ENCODE data around the gene GPSM1.

Gene GPSM1

GRCh38 chr9:136381966-136382513 lies 54.7 kb downstream of the GPSM1 start:
- Histone ChIP-seq H2AFZ (ENCODE audit: low read depth, low read length) (no peak overlapping the region), H3K4me1 (ENCODE audit: insufficient read depth, low read length) (peaks cover 13% of the 10 kb centered on the region), H3K27me3 (ENCODE audit: insufficient read depth, low read length, poor library complexity) (no peaks in the 10 kb centered on the region), H3K4me2 (ENCODE audit: insufficient read depth, low read length) (no peak overlapping the region), H3K9ac (ENCODE audit: low read depth, low read length) (no peak overlapping the region), H3K27ac (ENCODE audit: low read length) (no peak overlapping the region), H3K9me3 (ENCODE audit: insufficient read depth, low read length, severe bottlenecking) (no peaks in the 10 kb centered on the region), H3K79me2 (ENCODE audit: insufficient read depth, low read length) (no peaks in the 10 kb centered on the region), H3K4me3 (ENCODE audit: low read depth in 1 of 2, low read length in 2 of 2) (no peak overlapping the region), H4K20me1 (ENCODE audit: insufficient read depth, low read length) (peaks cover 21% of the 10 kb centered on the region; the same call in 1 of the 2 replicates), H3K36me3 (ENCODE audit: insufficient read depth, low read length) (peaks cover 56% of the 10 kb centered on the region)
- ATAC-seq (ENCODE audit: insufficient read depth, low read depth) (no peak), DNase-seq (no peak)
- no peak for TF ChIP-seq EZH2 (IDR thresholded peaks at IDR 0.05; ENCODE audit: borderline replicate concordance, low read depth, low read length, severe bottlenecking)
- TF ChIP-seq CTCF (IDR thresholded peaks at IDR 0.05; ENCODE audit: borderline replicate concordance, extremely low read depth, low read length, poor library complexity, severe bottlenecking) = no peak

- Histone ChIP-seq H3K36me3 (ENCODE audit: insufficient read depth, low read length) (peaks cover 68% of the 10 kb centered on the region), H3K4me3 (ENCODE audit: low read depth in 1 of 2, low read length in 2 of 2) (no peak overlapping the region), H2AFZ (ENCODE audit: low read depth, low read length) (no peak overlapping the region), H3K79me2 (ENCODE audit: insufficient read depth, low read length) (no peaks in the 10 kb centered on the region), H3K4me2 (ENCODE audit: insufficient read depth, low read length) (no peak overlapping the region), H3K27me3 (ENCODE audit: insufficient read depth, low read length, poor library complexity) (no peaks in the 10 kb centered on the region), H3K4me1 (ENCODE audit: insufficient read depth, low read length) (peaks cover 13% of the 10 kb centered on the region), H3K9ac (ENCODE audit: low read depth, low read length) (no peak overlapping the region), H3K27ac (ENCODE audit: low read length) (no peak overlapping the region), H3K9me3 (ENCODE audit: insufficient read depth, low read length, severe bottlenecking) (no peaks in the 10 kb centered on the region), H4K20me1 (ENCODE audit: insufficient read depth, low read length) (peaks cover 25% of the 10 kb centered on the region)
- no peak for TF ChIP-seq CTCF (IDR thresholded peaks at IDR 0.05; ENCODE audit: borderline replicate concordance, extremely low read depth, low read length, poor library complexity, severe bottlenecking)
- TF ChIP-seq EZH2 (IDR thresholded peaks at IDR 0.05; ENCODE audit: borderline replicate concordance, low read depth, low read length, severe bottlenecking) = no peak
- ATAC-seq (ENCODE audit: insufficient read depth, low read depth) = no peak
- DNase-seq = no peak
Measured at GRCh38 chr9:136383436-136383835, 56.1 kb downstream of the GPSM1 start.

- H2AFZ ChIP-seq (ENCODE audit: low read depth, low read length) = no peak overlapping the region
- peak; percentile 56 for DNase-seq
- peaks cover 71% of the 10 kb centered on the region for H3K36me3 ChIP-seq (ENCODE audit: insufficient read depth, low read length)
- no peaks in the 10 kb centered on the region for H3K79me2 ChIP-seq (ENCODE audit: insufficient read depth, low read length)
- H3K4me2 ChIP-seq (ENCODE audit: insufficient read depth, low read length) = no peak overlapping the region
- no peak overlapping the region for H3K27ac ChIP-seq (ENCODE audit: low read length)
- no peaks in the 10 kb centered on the region for H3K27me3 ChIP-seq (ENCODE audit: insufficient read depth, low read length, poor library complexity)
- H3K9me3 ChIP-seq (ENCODE audit: insufficient read depth, low read length, severe bottlenecking) = no peaks in the 10 kb centered on the region
- peaks cover 25% of the 10 kb centered on the region for H4K20me1 ChIP-seq (ENCODE audit: insufficient read depth, low read length)
- H3K4me3 ChIP-seq (ENCODE audit: low read depth in 1 of 2, low read length in 2 of 2) = no peak overlapping the region
- ATAC-seq (ENCODE audit: insufficient read depth, low read depth) = peak; percentile 88
- peaks cover 13% of the 10 kb centered on the region for H3K4me1 ChIP-seq (ENCODE audit: insufficient read depth, low read length)
- no peak for TF ChIP-seq EZH2 (IDR thresholded peaks at IDR 0.05; ENCODE audit: borderline replicate concordance, low read depth, low read length, severe bottlenecking)
- no peak for TF ChIP-seq CTCF (IDR thresholded peaks at IDR 0.05; ENCODE audit: borderline replicate concordance, extremely low read depth, low read length, poor library complexity, severe bottlenecking)
- H3K9ac ChIP-seq (ENCODE audit: low read depth, low read length) = no peak overlapping the region
Measured at GRCh38 chr9:136385015-136385414, 57.7 kb downstream of the GPSM1 start.

Measured in DND-41 (cell line).